GM10248 (cell line): Measurements from ENCODE around the gene MAP2K7.

Experiments
- CTCF ChIA-PET: fragments of 300-600 bp; sonication (Branson Sonifier 250); formaldehyde crosslinking; extraction: SDS; loops from one replicate; lab custom pipeline; 2021; ENCODE audit warnings: antibody characterized with exemption; lab: Yijun Ruan, JAX
- POLR2A ChIA-PET: fragments of 350-650 bp; sonication (Branson Sonifier 250); formaldehyde crosslinking; extraction: SDS; loops from one replicate; lab custom pipeline; 2020; ENCODE audit warnings: antibody characterized with exemption; lab: Yijun Ruan, JAX
- DNase-seq: peaks from one replicate; pipeline ENCODE4 v3.0.0; 2012; ENCODE audit errors: extremely low spot score
- CTCF ChIP-seq: IDR thresholded peaks from 2 replicates; pipeline ENCODE4 v1.5.1; 2012; ENCODE audit warnings: mild to moderate bottlenecking, low read depth; ENCODE audit errors: extremely low read depth, missing control alignments, control extremely low read depth

Gene MAP2K7

GRCh38 chr19:7863157-7863970, 40.3 kb upstream of the MAP2K7 start:
- ChIA-PET POLR2A (no interaction called here), CTCF (interaction anchor here (1.2 to 4.4 kb wide), 3 partner anchors 10 to 183 kb away, joined by 3 to 34 read pairs (median 5); partner anchors contain the start of gene TRAPPC5)
- no peak for DNase-seq
- no peak for TF ChIP-seq CTCF

- no peak for DNase-seq
- CTCF ChIA-PET = interaction anchor here (4.4 kb wide), 1 partner anchor 11 kb away, joined by 34 read pairs; no protein-coding TSS in a partner anchor
- no peak for TF ChIP-seq CTCF
- POLR2A ChIA-PET = no interaction called here
Observed at GRCh38 chr19:7863971-7864689, 39.5 kb upstream of the MAP2K7 start.

- ChIA-PET CTCF (interaction anchor here (4.4 kb wide), 1 partner anchor 12 kb away, joined by 34 read pairs; no protein-coding TSS in a partner anchor), POLR2A (no interaction called here)
- DNase-seq = no peak
- no peak for TF ChIP-seq CTCF
Observed at GRCh38 chr19:7864690-7865074, 39.0 kb upstream of the MAP2K7 start.

GRCh38 chr19:7865262-7865911, 38.3 kb upstream of the MAP2K7 start:
- no peak for TF ChIP-seq CTCF
- ChIA-PET CTCF (interaction anchor here (4.4 kb wide), 1 partner anchor 12 kb away, joined by 34 read pairs; no protein-coding TSS in a partner anchor), POLR2A (no interaction called here)
- no peak for DNase-seq

GRCh38 chr19:7866399-7867091, 37.1 kb upstream of the MAP2K7 start:
- POLR2A ChIA-PET = interaction anchor here (0.6 kb wide), 1 partner anchor 276 kb away, joined by 3 read pairs; no protein-coding TSS in a partner anchor

More at GRCh38 chr19:7866399-7867091, 37.1 kb upstream of the MAP2K7 start:
- no peak for DNase-seq
- CTCF ChIA-PET = no interaction called here
- TF ChIP-seq CTCF = no peak
